Neural progenitor cell (in vitro differentiated cells): ENCODE measurements around the gene SLC11A2. TPM values are rescaled to one million over a fixed set of nuclear protein-coding genes. Genes with fewer than 3 reads are reported as not detected.

ENCODE experiments used
- DNase-seq: peaks from one replicate; pipeline ENCODE4 v3.0.0-alpha.2; 2016; ENCODE audit warnings: low spot score
- H2AFZ ChIP-seq: fragments of 200-600 bp; sonication (generic); replicated peaks from 2 replicates; pipeline ENCODE4 v1.6.1; 2016; ENCODE audit warnings: antibody characterized with exemption
- H3F3A ChIP-seq: fragments of 200-600 bp; sonication (generic); 2 replicates; pipeline ENCODE4 v1.6.1; 2016; ENCODE audit warnings: antibody characterized with exemption, low read depth
- H3K27ac ChIP-seq: fragments of 200-600 bp; sonication (generic); 2 replicates; pipeline ENCODE4 v1.5.1; 2016; ENCODE audit warnings: mild to moderate bottlenecking
- H3K27me3 ChIP-seq: fragments of 200-600 bp; sonication (generic); 2 replicates; pipeline ENCODE4 v1.6.1; 2016; ENCODE audit warnings: mild to moderate bottlenecking, moderate library complexity
- H3K36me3 ChIP-seq: fragments of 200-600 bp; sonication (generic); 2 replicates; pipeline ENCODE4 v1.5.1; 2016
- H3K4me1 ChIP-seq: fragments of 200-600 bp; sonication (generic); 2 replicates; pipeline ENCODE4 v1.6.1; 2016; ENCODE audit warnings: mixed run types
- H3K4me2 ChIP-seq: fragments of 200-600 bp; sonication (generic); 2 replicates; pipeline ENCODE4 v1.6.1; 2016
- H3K4me3 ChIP-seq: fragments of 200-600 bp; sonication (generic); 2 replicates; pipeline ENCODE4 v1.5.1; 2016
- H3K79me2 ChIP-seq: fragments of 200-600 bp; sonication (generic); 2 replicates; pipeline ENCODE4 v1.6.1; 2016; ENCODE audit warnings: low read depth
- H3K9ac ChIP-seq: fragments of 200-600 bp; sonication (generic); 2 replicates; pipeline ENCODE4 v1.6.1; 2016
- H3K9me3 ChIP-seq: fragments of 200-600 bp; sonication (generic); 2 replicates; pipeline ENCODE4 v1.5.1; 2016; ENCODE audit warnings: low read depth
- H4K20me1 ChIP-seq: fragments of 200-600 bp; sonication (generic); 2 replicates; pipeline ENCODE4 v1.6.1; 2016; ENCODE audit warnings: low read depth
- H3K27ac Mint-ChIP-seq: 3 replicates; pipeline ENCODE4 v1.8.0; 2021; ENCODE audit warnings: mixed read lengths
- H3K27me3 Mint-ChIP-seq: 2 replicates; pipeline ENCODE4 v1.8.0; 2022; ENCODE audit warnings: low read depth, mild to moderate bottlenecking, inconsistent platforms, moderate library complexity, mixed read lengths; ENCODE audit not compliant: insufficient read depth
- H3K36me3 Mint-ChIP-seq: 3 replicates; pipeline ENCODE4 v1.8.0; 2021; ENCODE audit warnings: mixed read lengths
- H3K4me1 Mint-ChIP-seq: 3 replicates; pipeline ENCODE4 v1.8.0; 2021; ENCODE audit warnings: mixed read lengths
- H3K4me3 Mint-ChIP-seq: 3 replicates; pipeline ENCODE4 v1.8.0; 2021; ENCODE audit warnings: mild to moderate bottlenecking, moderate library complexity, mixed read lengths
- H3K9me3 Mint-ChIP-seq: 3 replicates; pipeline ENCODE4 v1.8.0; 2020; ENCODE audit warnings: mixed read lengths
- EZH2 ChIP-seq: fragments of 200-600 bp; sonication (generic); IDR thresholded peaks from 2 replicates; pipeline ENCODE4 v1.6.1; 2017; ENCODE audit warnings: antibody characterized with exemption, mild to moderate bottlenecking, moderate library complexity
- EZH2phosphoT487 ChIP-seq: fragments of 200-600 bp; sonication (generic); IDR thresholded peaks from 2 replicates; pipeline ENCODE4 v1.6.1; 2017; ENCODE audit warnings: antibody characterized with exemption
- total RNA-seq: library from RNA; depleted of rRNA; stranded (reverse); fragments of >200 nt; gene quantifications from 2 replicates; pipeline ENCODE4 v1.2.3, GENCODE V29; 2015; ENCODE audit warnings: low replicate concordance
- TF ChIP-seq, protein P1 (sequence below): fragments of 200-600 bp; sonication (generic); IDR thresholded peaks from 2 replicates; pipeline ENCODE4 v1.5.1; 2017; ENCODE audit warnings: antibody characterized with exemption, mild to moderate bottlenecking

Gene SLC11A2
- 62.7 and 66.5 TPM in 2 replicates for total RNA-seq

- Histone ChIP-seq H3K36me3 (no peaks in the 10 kb centered on the region), H3K9ac (no peak within 1 kb of the TSS), H3K79me2 (peaks cover 45% of the 10 kb centered on the region), H3K4me3 (peak within 1 kb of the TSS; percentile 56), H3K27ac (peak within 1 kb of the TSS; percentile 87), H4K20me1 (peaks cover 2% of the 10 kb centered on the region), H2AFZ (peak within 1 kb of the TSS; percentile 79), H3K9me3 (no peaks in the 10 kb centered on the region), H3F3A (peaks cover 36% of the 10 kb centered on the region), H3K4me2 (peak within 1 kb of the TSS; percentile 83), H3K27me3 (no peaks in the 10 kb centered on the region), H3K4me1 (peaks cover 25% of the 10 kb centered on the region)
- peak; percentile 98 for DNase-seq
- Mint-ChIP-seq H3K27ac (peak within 1 kb of the TSS; percentile 98), H3K4me1 (peaks cover 40% of the 10 kb centered on the region), H3K9me3 (no peaks in the 10 kb centered on the region), H3K27me3 (peaks cover 4% of the 10 kb centered on the region), H3K4me3 (peak within 1 kb of the TSS; percentile 94), H3K36me3 (no peaks in the 10 kb centered on the region)
- TF ChIP-seq, protein P1, sequence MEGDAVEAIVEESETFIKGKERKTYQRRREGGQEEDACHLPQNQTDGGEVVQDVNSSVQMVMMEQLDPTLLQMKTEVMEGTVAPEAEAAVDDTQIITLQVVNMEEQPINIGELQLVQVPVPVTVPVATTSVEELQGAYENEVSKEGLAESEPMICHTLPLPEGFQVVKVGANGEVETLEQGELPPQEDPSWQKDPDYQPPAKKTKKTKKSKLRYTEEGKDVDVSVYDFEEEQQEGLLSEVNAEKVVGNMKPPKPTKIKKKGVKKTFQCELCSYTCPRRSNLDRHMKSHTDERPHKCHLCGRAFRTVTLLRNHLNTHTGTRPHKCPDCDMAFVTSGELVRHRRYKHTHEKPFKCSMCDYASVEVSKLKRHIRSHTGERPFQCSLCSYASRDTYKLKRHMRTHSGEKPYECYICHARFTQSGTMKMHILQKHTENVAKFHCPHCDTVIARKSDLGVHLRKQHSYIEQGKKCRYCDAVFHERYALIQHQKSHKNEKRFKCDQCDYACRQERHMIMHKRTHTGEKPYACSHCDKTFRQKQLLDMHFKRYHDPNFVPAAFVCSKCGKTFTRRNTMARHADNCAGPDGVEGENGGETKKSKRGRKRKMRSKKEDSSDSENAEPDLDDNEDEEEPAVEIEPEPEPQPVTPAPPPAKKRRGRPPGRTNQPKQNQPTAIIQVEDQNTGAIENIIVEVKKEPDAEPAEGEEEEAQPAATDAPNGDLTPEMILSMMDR = peak; percentile 10
- TF ChIP-seq EZH2 (no peak), EZH2phosphoT487 (no peak)
These were observed at the start of gene SLC11A2 for GRCh38 chr12:51025836-51026638. Gene SLC11A2, minus strand, starts transcription at chr12:51026384. Its CDS starts 15,656 bp downstream, at chr12:51010728.

DNA sequence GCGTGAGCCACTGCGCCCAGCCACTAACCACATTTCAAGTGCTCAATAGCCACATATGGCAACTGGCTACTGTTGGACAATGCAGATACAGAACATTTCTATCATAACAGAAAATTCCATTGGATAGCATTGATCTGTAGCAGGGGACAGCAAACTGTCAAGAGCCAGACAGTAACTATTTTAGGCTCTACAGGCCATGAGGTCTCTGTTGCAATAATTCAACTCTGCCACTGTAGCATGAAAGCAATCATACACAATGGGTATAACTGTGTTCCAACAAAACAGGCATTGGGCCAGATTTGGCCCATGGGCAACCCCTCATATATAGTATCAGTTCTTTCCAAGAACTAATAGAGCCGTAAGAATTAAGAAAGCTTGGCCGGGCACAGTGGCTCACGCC lies 49.2 kb upstream of the SLC11A2 start:
- Mint-ChIP-seq H3K27me3 (no peaks in the 10 kb centered on the region), H3K4me3 (no peak overlapping the region), H3K36me3 (peaks cover 16% of the 10 kb centered on the region), H3K9me3 (no peaks in the 10 kb centered on the region), H3K27ac (no peak overlapping the region), H3K4me1 (peaks cover 7% of the 10 kb centered on the region)
- Histone ChIP-seq H3K79me2 (peaks cover 55% of the 10 kb centered on the region), H3K4me1 (no peaks in the 10 kb centered on the region), H3K9ac (no peak overlapping the region), H3K27ac (no peak overlapping the region), H4K20me1 (peaks cover 48% of the 10 kb centered on the region), H3K9me3 (no peaks in the 10 kb centered on the region), H3K4me3 (no peak overlapping the region), H3F3A (no peaks in the 10 kb centered on the region), H2AFZ (no peak overlapping the region), H3K4me2 (no peak overlapping the region), H3K36me3 (no peaks in the 10 kb centered on the region), H3K27me3 (no peaks in the 10 kb centered on the region)
- no peak for TF ChIP-seq EZH2
- DNase-seq = no peak

DNA sequence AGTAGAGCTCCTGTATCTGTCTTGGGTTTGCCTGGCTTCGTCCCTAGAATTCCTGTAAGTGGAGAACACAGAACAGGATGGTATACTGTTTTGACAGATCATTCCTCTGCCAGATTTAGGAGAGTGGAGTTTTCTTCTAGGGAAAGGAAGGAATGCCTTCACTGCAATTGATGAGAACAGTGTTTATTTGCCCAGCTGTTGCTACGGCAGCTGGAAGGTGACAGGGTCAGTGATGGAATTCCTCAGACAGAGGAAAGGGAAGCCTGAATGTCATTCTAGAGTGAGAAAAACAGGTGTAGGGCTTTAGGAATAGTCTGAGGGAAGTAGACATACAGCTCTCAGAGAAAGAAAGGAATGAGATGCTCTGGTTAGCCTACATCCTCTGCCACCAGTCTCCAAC lies 45.5 kb upstream of the SLC11A2 start:
- Mint-ChIP-seq H3K4me3 (no peak overlapping the region), H3K36me3 (peaks cover 26% of the 10 kb centered on the region), H3K4me1 (no peaks in the 10 kb centered on the region), H3K9me3 (no peaks in the 10 kb centered on the region), H3K27me3 (no peaks in the 10 kb centered on the region), H3K27ac (no peak overlapping the region)
- no peaks in the 10 kb centered on the region for H3F3A ChIP-seq
- no peak overlapping the region for H3K4me3 ChIP-seq
- TF ChIP-seq EZH2 (no peak), EZH2phosphoT487 (no peak)
- TF ChIP-seq, protein P1 = no peak
- no peak overlapping the region for H2AFZ ChIP-seq
- DNase-seq = no peak
- peaks cover 23% of the 10 kb centered on the region for H4K20me1 ChIP-seq
- no peaks in the 10 kb centered on the region for H3K27me3 ChIP-seq
- no peak overlapping the region for H3K9ac ChIP-seq
- H3K4me1 ChIP-seq = no peaks in the 10 kb centered on the region
- H3K4me2 ChIP-seq = no peak overlapping the region
- H3K79me2 ChIP-seq = peaks cover 20% of the 10 kb centered on the region
- peaks cover 7% of the 10 kb centered on the region for H3K36me3 ChIP-seq
- no peak overlapping the region for H3K27ac ChIP-seq
- H3K9me3 ChIP-seq = no peaks in the 10 kb centered on the region

GRCh38 chr12:51070004-51070403 lies 43.8 kb upstream of the SLC11A2 start:
- peaks cover 30% of the 10 kb centered on the region for H3K36me3 Mint-ChIP-seq

More at GRCh38 chr12:51070004-51070403, 43.8 kb upstream of the SLC11A2 start:
- H3K27ac ChIP-seq = no peak overlapping the region
- TF ChIP-seq EZH2 (no peak), EZH2phosphoT487 (no peak)
- TF ChIP-seq, protein P1 = no peak
- peaks cover 4% of the 10 kb centered on the region for H3K79me2 ChIP-seq
- H3K9ac ChIP-seq = no peak overlapping the region
- H3K4me2 ChIP-seq = no peak overlapping the region
- peaks cover 7% of the 10 kb centered on the region for H3K36me3 ChIP-seq
- H3K4me3 Mint-ChIP-seq = no peak overlapping the region
- DNase-seq = no peak
- no peaks in the 10 kb centered on the region for H3K4me1 ChIP-seq
- no peak overlapping the region for H3K27ac Mint-ChIP-seq
- peaks cover 8% of the 10 kb centered on the region for H4K20me1 ChIP-seq
- H3K27me3 Mint-ChIP-seq = no peaks in the 10 kb centered on the region
- H3F3A ChIP-seq = no peaks in the 10 kb centered on the region
- no peak overlapping the region for H3K4me3 ChIP-seq
- no peak overlapping the region for H2AFZ ChIP-seq
- no peaks in the 10 kb centered on the region for H3K9me3 ChIP-seq
- no peaks in the 10 kb centered on the region for H3K27me3 ChIP-seq
- H3K9me3 Mint-ChIP-seq = no peaks in the 10 kb centered on the region
- no peaks in the 10 kb centered on the region for H3K4me1 Mint-ChIP-seq
